Choroid plexus epithelial cell (primary cell): Measurements from ENCODE around the gene BACE2.

Source experiments
- DNase-seq: peaks from one replicate; pipeline ENCODE4 v3.0.0-alpha.2; 2010; ENCODE audit warnings: low read depth
- H3K4me3 ChIP-seq: 2 replicates; pipeline ENCODE4 v1.5.1; 2011; ENCODE audit warnings: low read depth, mild to moderate bottlenecking, control low read depth, low read length, moderate library complexity
- CTCF ChIP-seq: conservative IDR thresholded peaks from 2 replicates; pipeline ENCODE4 v1.5.1; 2011; ENCODE audit warnings: low read depth, mild to moderate bottlenecking, control low read depth, inconsistent platforms, low read length, moderate library complexity

Gene BACE2

GRCh38 chr21:41228492-41228891 is 60.5 kb downstream of the BACE2 start:
- no peak for TF ChIP-seq CTCF
- no peak for DNase-seq
- H3K4me3 ChIP-seq = no peak overlapping the region

GRCh38 chr21:41228958-41229357 is 61.0 kb downstream of the BACE2 start:
- TF ChIP-seq CTCF = no peak
- no peak for DNase-seq
- H3K4me3 ChIP-seq = no peak overlapping the region

- no peak for TF ChIP-seq CTCF
- H3K4me3 ChIP-seq = no peak overlapping the region
- no peak for DNase-seq
These were observed 61.7 kb downstream of the BACE2 start for GRCh38 chr21:41229509-41230248.

GRCh38 chr21:41230497-41230896 is 62.5 kb downstream of the BACE2 start:
- no peak overlapping the region for H3K4me3 ChIP-seq
- no peak for DNase-seq
- TF ChIP-seq CTCF = no peak

GRCh38 chr21:41231060-41231459 is 63.1 kb downstream of the BACE2 start:
- DNase-seq = no peak
- H3K4me3 ChIP-seq = no peak overlapping the region
- TF ChIP-seq CTCF = no peak

- no peak for DNase-seq
- no peak overlapping the region for H3K4me3 ChIP-seq
- no peak for TF ChIP-seq CTCF
These were observed 64.1 kb downstream of the BACE2 start for GRCh38 chr21:41232013-41232412.

- no peak for DNase-seq
- no peak for TF ChIP-seq CTCF
- no peak overlapping the region for H3K4me3 ChIP-seq
These were observed 66.0 kb downstream of the BACE2 start for GRCh38 chr21:41233916-41234315.
